Stimulated activated naive B cell treated with anti-CD40 and anti-IgM and Interleukin-4, amounts not matched to agents 10 μg/mL and 1 μg/mL and 100 μg/mL, for 72 hours (primary cell): ENCODE measurements around the gene FRMD4A.

Experiments
- ATAC-seq, 2 donors: fragments of 150-1000 bp; cut with Tn5 transposase; replicated peaks; 2 replicates each; pipeline ENCODE4 v1.10.0; 2021; ENCODE audit warnings: moderate library complexity in 1 of 2
- DNase-seq: peaks from one replicate; pipeline ENCODE4 v3.0.0; 2021
- H3K27ac Mint-ChIP-seq: one replicate; pipeline ENCODE4 v1.8.0; 2022; ENCODE audit warnings: mild to moderate bottlenecking, mixed read lengths
- H3K27me3 Mint-ChIP-seq, 2 donors: one replicate each; pipeline ENCODE4 v1.8.0; 2022; ENCODE audit warnings: mixed read lengths in 2 of 2
- H3K36me3 Mint-ChIP-seq, 2 donors: one replicate each; pipeline ENCODE4 v1.8.0; 2022; ENCODE audit warnings: mixed read lengths in 2 of 2, mild to moderate bottlenecking in 1 of 2
- H3K4me1 Mint-ChIP-seq, 2 donors: one replicate each; pipeline ENCODE4 v1.8.0; 2022; ENCODE audit warnings: mixed read lengths in 2 of 2, mild to moderate bottlenecking in 1 of 2
- H3K4me3 Mint-ChIP-seq, 2 donors: one replicate each; pipeline ENCODE4 v1.8.0; 2022; ENCODE audit warnings: mild to moderate bottlenecking in 2 of 2, mixed read lengths in 2 of 2, moderate library complexity in 1 of 2
- H3K9me3 Mint-ChIP-seq, 2 donors: one replicate each; pipeline ENCODE4 v1.8.0; 2022; ENCODE audit warnings: mixed read lengths in 2 of 2, mild to moderate bottlenecking in 1 of 2

The FRMD4A gene

GRCh38 chr10:14020037-14020664, 310.6 kb downstream of the FRMD4A start:
- H3K4me1 Mint-ChIP-seq: peaks cover 17 to 34% of the 10 kb centered on the region in 2 donors
- H3K36me3 Mint-ChIP-seq: peaks cover 2 to 7% of the 10 kb centered on the region in 2 donors
- no peak for ATAC-seq

GRCh38 chr10:14017467-14017866, 313.3 kb downstream of the FRMD4A start:
- peaks cover 30 to 33% of the 10 kb centered on the region in 2 donors for H3K27me3 Mint-ChIP-seq
- no peak overlapping the region for H3K4me3 Mint-ChIP-seq

More at GRCh38 chr10:14020037-14020664, 310.6 kb downstream of the FRMD4A start:
- Mint-ChIP-seq H3K9me3 (peaks cover 8 to 9% of the 10 kb centered on the region in 2 donors), H3K27me3 (peaks cover 22 to 40% of the 10 kb centered on the region in 2 donors), H3K27ac (no peak overlapping the region), H3K4me3 (no peak overlapping the region)
- DNase-seq: no peak

GRCh38 chr10:14016931-14017333, 313.8 kb downstream of the FRMD4A start:
- no peak for DNase-seq
- H3K27ac Mint-ChIP-seq: no peak overlapping the region
- H3K4me1 Mint-ChIP-seq: peaks cover 10% of the 10 kb centered on the region in 2 donors
- peaks cover 29 to 33% of the 10 kb centered on the region in 2 donors for H3K27me3 Mint-ChIP-seq
- peaks cover 8 to 9% of the 10 kb centered on the region in 2 donors for H3K9me3 Mint-ChIP-seq
- H3K4me3 Mint-ChIP-seq: no peak overlapping the region
- ATAC-seq: no peak
- peaks cover 2 to 7% of the 10 kb centered on the region in 2 donors for H3K36me3 Mint-ChIP-seq

More at GRCh38 chr10:14017467-14017866, 313.3 kb downstream of the FRMD4A start:
- Mint-ChIP-seq H3K9me3 (peaks cover 8 to 9% of the 10 kb centered on the region in 2 donors), H3K27ac (no peak overlapping the region), H3K4me1 (peaks cover 12 to 14% of the 10 kb centered on the region in 2 donors), H3K36me3 (peaks cover 2 to 7% of the 10 kb centered on the region in 2 donors)
- no peak for ATAC-seq
- no peak for DNase-seq

- H3K27ac Mint-ChIP-seq: no peak overlapping the region
- peak; percentile 85 to 87 for ATAC-seq
Measured at GRCh38 chr10:14016011-14016536, 314.6 kb downstream of the FRMD4A start.

GRCh38 chr10:14014423-14014822, 316.3 kb downstream of the FRMD4A start:
- Mint-ChIP-seq H3K9me3 (peaks cover 6 to 9% of the 10 kb centered on the region in 2 donors), H3K36me3 (peaks cover 2 to 7% of the 10 kb centered on the region in 2 donors), H3K4me1 (peaks cover 15 to 20% of the 10 kb centered on the region in 2 donors), H3K27ac (no peak overlapping the region), H3K27me3 (peaks cover 44 to 45% of the 10 kb centered on the region in 2 donors), H3K4me3 (no peak overlapping the region)
- DNase-seq (no peak), ATAC-seq (no peak)

More at GRCh38 chr10:14016011-14016536, 314.6 kb downstream of the FRMD4A start:
- H3K27me3 Mint-ChIP-seq: peaks cover 36 to 41% of the 10 kb centered on the region in 2 donors
- no peak for DNase-seq
- H3K36me3 Mint-ChIP-seq: peaks cover 2 to 7% of the 10 kb centered on the region in 2 donors
- peaks cover 8 to 9% of the 10 kb centered on the region in 2 donors for H3K9me3 Mint-ChIP-seq
- H3K4me3 Mint-ChIP-seq: peak overlapping the region in 1 of 2 donors; percentile 15
- peaks cover 10% of the 10 kb centered on the region in 2 donors for H3K4me1 Mint-ChIP-seq

- H3K4me3 Mint-ChIP-seq: no peak overlapping the region
- peaks cover 52 to 59% of the 10 kb centered on the region in 2 donors for H3K27me3 Mint-ChIP-seq
- H3K9me3 Mint-ChIP-seq: no peaks in the 10 kb centered on the region
- DNase-seq (no peak), ATAC-seq (no peak)
- H3K36me3 Mint-ChIP-seq: no peaks in the 10 kb centered on the region
- H3K27ac Mint-ChIP-seq: no peak overlapping the region
- peaks cover 20 to 27% of the 10 kb centered on the region in 2 donors for H3K4me1 Mint-ChIP-seq
Measured at GRCh38 chr10:14010769-14011574, 319.8 kb downstream of the FRMD4A start.

- ATAC-seq (peak; percentile 33 to 52), DNase-seq (no peak)
- peaks cover 17 to 25% of the 10 kb centered on the region in 2 donors for H3K4me1 Mint-ChIP-seq
- H3K9me3 Mint-ChIP-seq: no peaks in the 10 kb centered on the region
- H3K27ac Mint-ChIP-seq: no peak overlapping the region
- no peaks in the 10 kb centered on the region for H3K36me3 Mint-ChIP-seq
- H3K4me3 Mint-ChIP-seq: peak overlapping the region in 1 of 2 donors; percentile 11
- peaks cover 54 to 62% of the 10 kb centered on the region in 2 donors for H3K27me3 Mint-ChIP-seq
Measured at GRCh38 chr10:14010101-14010558, 320.6 kb downstream of the FRMD4A start.

GRCh38 chr10:14009371-14010100, 321.2 kb downstream of the FRMD4A start:
- DNase-seq: no peak
- Mint-ChIP-seq H3K4me3 (peak overlapping the region; percentile 11 to 71), H3K27ac (peak overlapping the region; percentile 82), H3K27me3 (peaks cover 54 to 62% of the 10 kb centered on the region in 2 donors), H3K36me3 (no peaks in the 10 kb centered on the region), H3K4me1 (peaks cover 17 to 25% of the 10 kb centered on the region in 2 donors), H3K9me3 (no peaks in the 10 kb centered on the region)
- peak; percentile 27 to 65 for ATAC-seq

GRCh38 chr10:14008740-14009080, 322.0 kb downstream of the FRMD4A start:
- Mint-ChIP-seq H3K4me1 (peaks cover 17 to 25% of the 10 kb centered on the region in 2 donors), H3K27ac (no peak overlapping the region), H3K27me3 (peaks cover 50 to 62% of the 10 kb centered on the region in 2 donors), H3K9me3 (no peaks in the 10 kb centered on the region), H3K4me3 (no peak overlapping the region), H3K36me3 (no peaks in the 10 kb centered on the region)
- DNase-seq (no peak), ATAC-seq (no peak)

GRCh38 chr10:14004536-14004935, 326.2 kb downstream of the FRMD4A start:
- no peaks in the 10 kb centered on the region for H3K36me3 Mint-ChIP-seq
- H3K9me3 Mint-ChIP-seq: no peaks in the 10 kb centered on the region
- H3K4me1 Mint-ChIP-seq: peaks cover 12 to 16% of the 10 kb centered on the region in 2 donors
- ATAC-seq (no peak), DNase-seq (no peak)
- no peak overlapping the region for H3K4me3 Mint-ChIP-seq
- no peak overlapping the region for H3K27ac Mint-ChIP-seq
- peaks cover 29 to 37% of the 10 kb centered on the region in 2 donors for H3K27me3 Mint-ChIP-seq

GRCh38 chr10:14003517-14004184, 327.1 kb downstream of the FRMD4A start:
- DNase-seq (no peak), ATAC-seq (no peak)
- Mint-ChIP-seq H3K27ac (no peak overlapping the region), H3K27me3 (peaks cover 28 to 37% of the 10 kb centered on the region in 2 donors), H3K4me1 (peaks cover 9 to 11% of the 10 kb centered on the region in 2 donors), H3K4me3 (no peak overlapping the region), H3K9me3 (peaks cover 0 to 2% of the 10 kb centered on the region in 2 donors), H3K36me3 (no peaks in the 10 kb centered on the region)

GRCh38 chr10:14001298-14002040, 329.3 kb downstream of the FRMD4A start:
- peaks cover 0 to 2% of the 10 kb centered on the region in 2 donors for H3K4me1 Mint-ChIP-seq
- H3K4me3 Mint-ChIP-seq: no peak overlapping the region
- H3K27me3 Mint-ChIP-seq: peaks cover 22 to 32% of the 10 kb centered on the region in 2 donors
- ATAC-seq: no peak
- no peaks in the 10 kb centered on the region for H3K36me3 Mint-ChIP-seq
- no peak overlapping the region for H3K27ac Mint-ChIP-seq
- peaks cover 0 to 6% of the 10 kb centered on the region in 2 donors for H3K9me3 Mint-ChIP-seq
- DNase-seq: no peak
